Progenitor cell of endocrine pancreas (in vitro differentiated cells): Measurements from ENCODE around the gene ARHGAP40. TPM values are rescaled to one million over a fixed set of nuclear protein-coding genes. Genes with fewer than 3 reads are reported as not detected.

Source experiments
- DNase-seq: peaks from one replicate; pipeline ENCODE4 v3.0.0; 2021; ENCODE audit warnings: low spot score; ENCODE audit not compliant: unreplicated experiment
- H3K27ac Mint-ChIP-seq: 2 replicates; pipeline ENCODE4 v1.8.0; 2021; ENCODE audit warnings: mild to moderate bottlenecking, moderate library complexity, mixed read lengths
- H3K27me3 Mint-ChIP-seq: 2 replicates; pipeline ENCODE4 v1.8.0; 2021; ENCODE audit warnings: mixed read lengths
- H3K36me3 Mint-ChIP-seq: 2 replicates; pipeline ENCODE4 v1.8.0; 2022; ENCODE audit warnings: mixed read lengths; ENCODE audit not compliant: insufficient read depth
- H3K4me1 Mint-ChIP-seq: 2 replicates; pipeline ENCODE4 v1.8.0; 2021; ENCODE audit warnings: low read depth, mixed read lengths
- H3K4me3 Mint-ChIP-seq: 2 replicates; pipeline ENCODE4 v1.8.0; 2021; ENCODE audit warnings: low read depth, mild to moderate bottlenecking, moderate library complexity, mixed read lengths
- H3K9me3 Mint-ChIP-seq: 2 replicates; pipeline ENCODE4 v1.8.0; 2021; ENCODE audit warnings: low read depth, mixed read lengths
- total RNA-seq: library from RNA; stranded (reverse); gene quantifications from 2 replicates; pipeline ENCODE4 v1.2.1, GENCODE V29; 2021
- TF ChIP-seq, protein P1 (sequence below): fragments of 200-600 bp; sonication (generic); IDR thresholded peaks from one replicate; pipeline ENCODE4 v1.5.0; 2021; ENCODE audit warnings: antibody characterized with exemption, mild to moderate bottlenecking; ENCODE audit not compliant: unreplicated experiment

The ARHGAP40 gene
- total RNA-seq, 1 donor from 2014 or later: not detected

DNA sequence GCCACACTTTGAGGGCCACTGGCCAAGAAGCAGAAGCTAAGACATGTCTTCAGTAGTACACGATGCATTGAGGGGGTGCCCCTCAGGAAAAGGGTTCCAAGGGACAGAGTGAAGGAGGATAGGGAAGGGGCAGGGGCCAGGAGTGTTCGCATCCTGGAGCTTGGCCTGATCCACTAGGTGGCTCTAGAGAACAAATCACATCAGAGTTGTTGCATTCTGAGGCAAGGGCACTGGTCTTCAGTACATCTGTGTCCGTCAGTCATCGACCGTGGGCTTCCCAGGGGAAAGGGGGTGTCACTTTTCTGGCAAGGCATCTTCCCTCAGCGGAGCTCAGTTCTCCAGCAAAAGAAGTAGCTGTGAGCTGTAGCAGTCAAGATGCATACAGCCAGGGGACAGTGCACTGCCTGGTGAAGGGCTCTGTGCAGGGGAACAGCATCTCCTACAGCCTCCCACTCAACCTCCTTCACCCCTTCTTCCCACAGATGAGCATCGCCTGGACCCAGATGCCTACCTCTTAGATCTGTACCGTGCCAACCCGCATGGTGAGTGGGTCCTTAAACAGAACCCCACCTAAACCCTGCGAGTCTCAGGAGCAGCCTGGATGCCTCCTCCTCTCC lies 47.8 kb downstream of the ARHGAP40 start:
- H3K4me1 Mint-ChIP-seq: peaks cover 4% of the 10 kb centered on the region
- H3K4me3 Mint-ChIP-seq: no peak overlapping the region
- H3K27me3 Mint-ChIP-seq: peaks cover 68% of the 10 kb centered on the region
- H3K27ac Mint-ChIP-seq: no peak overlapping the region
- DNase-seq: no peak
- H3K36me3 Mint-ChIP-seq: no peaks in the 10 kb centered on the region
- TF ChIP-seq, protein P1, sequence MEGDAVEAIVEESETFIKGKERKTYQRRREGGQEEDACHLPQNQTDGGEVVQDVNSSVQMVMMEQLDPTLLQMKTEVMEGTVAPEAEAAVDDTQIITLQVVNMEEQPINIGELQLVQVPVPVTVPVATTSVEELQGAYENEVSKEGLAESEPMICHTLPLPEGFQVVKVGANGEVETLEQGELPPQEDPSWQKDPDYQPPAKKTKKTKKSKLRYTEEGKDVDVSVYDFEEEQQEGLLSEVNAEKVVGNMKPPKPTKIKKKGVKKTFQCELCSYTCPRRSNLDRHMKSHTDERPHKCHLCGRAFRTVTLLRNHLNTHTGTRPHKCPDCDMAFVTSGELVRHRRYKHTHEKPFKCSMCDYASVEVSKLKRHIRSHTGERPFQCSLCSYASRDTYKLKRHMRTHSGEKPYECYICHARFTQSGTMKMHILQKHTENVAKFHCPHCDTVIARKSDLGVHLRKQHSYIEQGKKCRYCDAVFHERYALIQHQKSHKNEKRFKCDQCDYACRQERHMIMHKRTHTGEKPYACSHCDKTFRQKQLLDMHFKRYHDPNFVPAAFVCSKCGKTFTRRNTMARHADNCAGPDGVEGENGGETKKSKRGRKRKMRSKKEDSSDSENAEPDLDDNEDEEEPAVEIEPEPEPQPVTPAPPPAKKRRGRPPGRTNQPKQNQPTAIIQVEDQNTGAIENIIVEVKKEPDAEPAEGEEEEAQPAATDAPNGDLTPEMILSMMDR: peak; percentile 52
- peaks cover 5% of the 10 kb centered on the region for H3K9me3 Mint-ChIP-seq

DNA sequence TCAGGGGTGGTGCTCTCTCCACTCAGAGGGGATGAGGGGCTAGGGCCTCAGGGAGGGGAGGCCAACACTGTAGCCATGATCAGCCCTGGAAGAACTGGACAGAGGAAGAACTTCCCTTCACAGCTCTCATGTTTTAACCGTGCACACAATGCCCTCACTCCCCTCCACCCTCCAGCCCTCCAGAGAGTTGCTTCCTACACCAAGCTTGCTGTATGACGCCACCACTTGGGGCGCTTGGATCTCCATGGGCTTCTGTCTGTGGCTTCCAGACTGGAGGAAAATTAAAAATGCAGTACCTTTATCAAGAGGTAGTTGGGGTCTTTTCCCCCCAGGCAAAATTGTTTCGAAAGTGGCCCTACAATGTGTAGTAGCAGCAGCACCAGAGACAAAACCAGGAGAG lies 48.4 kb downstream of the ARHGAP40 start:
- peaks cover 62% of the 10 kb centered on the region for H3K27me3 Mint-ChIP-seq
- no peak for DNase-seq
- no peaks in the 10 kb centered on the region for H3K36me3 Mint-ChIP-seq
- peaks cover 5% of the 10 kb centered on the region for H3K9me3 Mint-ChIP-seq
- no peak overlapping the region for H3K27ac Mint-ChIP-seq
- peaks cover 4% of the 10 kb centered on the region for H3K4me1 Mint-ChIP-seq
- TF ChIP-seq, protein P1: no peak
- H3K4me3 Mint-ChIP-seq: no peak overlapping the region

DNA sequence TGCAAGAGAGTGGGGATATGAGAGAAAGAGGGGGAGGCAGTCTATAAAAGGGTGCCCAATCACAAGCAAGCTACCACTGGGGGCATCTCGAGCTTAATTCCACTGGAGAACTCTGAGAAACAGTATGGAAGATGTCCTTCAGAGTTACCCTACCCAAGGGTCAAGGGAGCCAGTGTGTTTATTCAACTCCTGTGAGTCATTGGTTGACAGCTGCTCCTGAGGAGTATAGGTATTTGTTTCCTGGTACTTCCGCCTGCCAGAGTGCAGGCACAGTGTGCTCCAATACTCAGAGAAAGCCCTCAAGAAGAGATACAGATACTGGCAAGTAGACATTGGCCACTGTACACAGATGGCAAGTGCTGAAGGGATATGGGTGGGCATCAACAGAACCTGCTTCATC lies 49.5 kb downstream of the ARHGAP40 start:
- Mint-ChIP-seq H3K27me3 (peaks cover 59% of the 10 kb centered on the region), H3K27ac (no peak overlapping the region), H3K4me3 (no peak overlapping the region), H3K4me1 (peaks cover 4% of the 10 kb centered on the region), H3K9me3 (peaks cover 5% of the 10 kb centered on the region), H3K36me3 (no peaks in the 10 kb centered on the region)
- DNase-seq: no peak
- TF ChIP-seq, protein P1: no peak

DNA sequence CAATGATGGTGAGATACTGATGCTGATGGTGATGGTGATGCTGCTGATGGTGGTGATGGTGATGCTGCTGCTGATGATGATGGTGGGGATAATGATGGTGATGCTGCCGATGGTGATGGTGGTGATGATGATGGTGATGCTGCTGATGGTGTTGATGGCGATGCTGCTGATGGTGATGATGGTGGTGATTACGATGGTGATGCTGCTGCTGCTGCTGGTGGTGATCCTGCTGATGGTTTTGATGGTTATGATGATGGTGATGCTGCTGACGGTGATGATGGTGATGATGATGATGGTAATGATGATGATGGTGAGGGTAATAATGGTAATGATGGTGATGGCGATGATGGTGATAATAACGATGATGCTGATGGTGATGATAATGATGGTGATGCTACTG lies 50.0 kb downstream of the ARHGAP40 start:
- Mint-ChIP-seq H3K36me3 (no peaks in the 10 kb centered on the region), H3K9me3 (peaks cover 5% of the 10 kb centered on the region), H3K27me3 (peaks cover 57% of the 10 kb centered on the region), H3K27ac (no peak overlapping the region), H3K4me1 (no peaks in the 10 kb centered on the region), H3K4me3 (no peak overlapping the region)
- TF ChIP-seq, protein P1: no peak
- no peak for DNase-seq

DNA sequence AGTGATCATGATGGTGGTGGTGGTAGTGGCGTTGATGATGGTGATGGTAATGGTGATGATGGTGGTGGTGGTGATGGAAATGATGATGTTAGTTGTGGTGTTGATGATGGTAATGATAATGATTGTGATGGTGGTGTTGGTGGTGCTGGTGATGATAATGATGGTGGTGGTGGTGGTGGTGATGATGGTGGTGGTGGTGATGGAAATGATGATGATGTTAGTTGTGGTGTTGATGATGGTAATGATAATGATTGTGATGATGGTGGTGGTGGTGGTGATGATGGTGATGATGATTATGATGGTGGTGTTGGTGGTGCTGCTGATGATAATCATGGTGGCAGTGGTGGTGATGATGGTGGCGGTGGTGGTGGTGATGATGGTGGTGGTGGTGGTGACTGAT lies 51.4 kb downstream of the ARHGAP40 start:
- no peak overlapping the region for H3K4me3 Mint-ChIP-seq
- H3K27me3 Mint-ChIP-seq: peaks cover 54% of the 10 kb centered on the region
- H3K9me3 Mint-ChIP-seq: peaks cover 5% of the 10 kb centered on the region
- no peak for DNase-seq
- H3K4me1 Mint-ChIP-seq: no peaks in the 10 kb centered on the region
- H3K36me3 Mint-ChIP-seq: no peaks in the 10 kb centered on the region
- TF ChIP-seq, protein P1: no peak
- no peak overlapping the region for H3K27ac Mint-ChIP-seq
